GM19025 (cell line): ENCODE data around the gene PPFIA1.
"Not testable (repeated sequence)": the region's sequence is repeated elsewhere in the genome, so short reads cannot be mapped to it uniquely, and the experiment has no call there.

Experiments
- ATAC-seq: cut with Tn5 transposase; IDR thresholded peaks from one replicate; pipeline ENCODE4 v1.9.1; 2021; ENCODE audit warnings: mild to moderate bottlenecking, low read depth, moderate library complexity; ENCODE audit not compliant: unreplicated experiment

PPFIA1 gene

DNA sequence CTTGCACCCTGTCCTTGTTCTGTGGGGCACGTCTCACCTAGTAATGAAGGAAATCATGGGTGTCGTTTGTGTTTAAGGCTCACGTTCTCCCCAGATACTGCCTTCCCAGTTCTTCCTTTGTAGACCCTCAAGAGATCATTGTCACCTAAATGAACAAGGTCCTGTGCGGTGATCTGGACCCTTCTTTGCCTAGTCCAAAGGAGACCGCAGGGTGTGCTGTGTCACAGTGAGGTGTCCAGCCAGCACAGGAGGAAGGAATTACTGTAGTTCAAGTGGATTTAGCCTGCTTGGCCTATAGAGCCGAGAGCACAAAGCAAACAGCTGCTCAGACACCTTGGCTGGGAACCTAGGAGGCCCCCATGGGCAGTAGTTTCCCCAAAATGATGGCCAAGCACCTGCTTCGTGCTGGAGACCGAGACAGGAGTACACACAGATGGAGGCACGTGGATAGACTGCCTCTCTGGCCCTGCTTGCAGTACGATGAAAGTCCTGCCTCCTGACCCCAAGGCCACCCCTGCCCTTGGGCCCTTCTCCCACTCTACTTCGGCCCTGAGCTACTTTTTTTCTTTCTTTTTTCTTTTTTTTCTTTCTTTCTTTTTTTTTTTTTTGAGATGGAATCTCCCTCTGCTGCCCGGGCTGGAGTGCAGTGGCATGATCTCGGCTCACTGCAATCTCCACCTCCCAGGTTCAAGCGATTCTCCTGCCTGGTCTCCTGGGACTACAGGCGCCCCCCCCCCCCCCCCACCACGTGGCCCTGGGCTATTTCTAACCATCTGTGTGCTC lies 19.4 kb upstream of the PPFIA1 start:
- no peak for ATAC-seq

DNA sequence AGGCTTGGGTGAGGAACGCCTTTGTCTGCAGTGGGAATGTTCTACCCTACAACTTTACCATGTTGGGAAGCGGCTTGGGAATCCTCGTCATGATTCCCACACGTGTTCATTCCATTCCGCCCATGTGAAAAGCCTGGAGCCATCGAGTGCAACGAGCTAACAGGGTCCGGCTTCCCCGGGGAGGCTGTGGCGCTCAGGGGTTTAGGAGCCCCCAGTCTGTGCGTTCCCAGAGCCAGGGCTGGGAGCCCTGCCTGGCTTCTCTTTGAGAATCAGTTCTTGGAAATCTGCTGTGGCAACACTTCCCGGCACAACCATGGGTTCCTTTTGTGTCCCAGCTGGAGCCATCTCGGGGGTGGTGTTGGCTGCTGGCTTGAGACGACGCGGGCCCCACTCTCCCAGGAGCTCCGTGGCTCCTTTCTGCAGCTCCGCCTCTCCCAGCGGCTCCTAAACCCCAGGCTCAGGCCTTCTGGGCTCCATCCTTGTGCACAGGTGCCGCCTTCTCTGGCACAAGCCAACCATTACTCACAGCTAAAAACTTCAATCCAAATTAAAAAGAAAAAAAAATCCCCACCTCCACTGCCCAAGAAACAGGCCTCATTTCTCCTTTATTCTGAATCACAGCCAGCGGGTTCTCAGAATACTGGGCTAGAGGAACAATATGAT lies 18.7 kb upstream of the PPFIA1 start:
- ATAC-seq, result no peak

DNA sequence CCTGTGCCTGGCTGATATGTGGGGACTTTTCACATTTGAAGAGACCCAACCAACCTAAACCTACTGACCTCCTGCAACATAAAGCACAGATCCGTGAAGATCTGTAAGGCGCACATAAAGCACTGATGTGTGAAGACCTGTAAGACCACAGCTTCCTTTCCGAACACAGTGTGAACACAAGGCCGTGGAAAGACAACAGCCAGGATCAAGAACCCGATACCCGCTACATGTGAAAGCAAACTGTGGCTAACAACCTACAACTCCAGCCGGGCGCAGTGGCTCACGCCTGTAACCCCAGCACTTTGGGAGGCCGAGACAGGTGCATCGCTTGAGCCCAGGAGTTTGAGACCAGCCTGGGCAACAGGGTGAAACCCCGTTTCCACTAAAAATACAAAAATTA lies 17.6 kb upstream of the PPFIA1 start:
- no peak for ATAC-seq

DNA sequence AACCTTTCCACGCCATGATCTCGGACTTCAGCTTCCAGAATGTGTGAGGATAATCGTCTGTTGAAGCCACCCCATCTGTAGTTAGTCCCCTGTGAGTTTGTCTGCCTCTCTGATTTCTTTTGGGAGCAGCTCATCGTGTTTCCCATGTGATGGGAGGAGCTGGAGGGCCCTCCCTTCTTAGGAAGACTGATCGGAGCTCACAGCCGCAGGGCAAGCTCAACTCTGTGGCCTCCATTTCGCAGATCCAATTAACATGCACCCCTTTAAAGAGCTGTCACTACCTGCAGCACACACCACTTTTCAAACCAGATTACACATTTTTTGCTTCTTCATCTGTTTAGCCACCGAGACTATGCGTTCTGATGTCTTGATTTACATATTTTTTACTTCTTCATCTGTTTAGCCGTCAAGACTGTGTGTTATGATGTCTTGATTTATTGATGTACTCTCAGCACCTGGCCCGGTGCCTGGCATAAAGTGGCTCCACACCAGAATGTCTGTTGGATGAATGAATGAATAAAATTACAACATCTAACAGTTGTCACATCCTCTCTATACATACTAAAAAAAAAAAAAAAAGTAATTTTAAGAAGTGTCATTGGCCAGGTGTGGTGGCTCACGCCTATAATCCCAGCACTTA lies 14.9 kb upstream of the PPFIA1 start:
- ATAC-seq, result no peak

DNA sequence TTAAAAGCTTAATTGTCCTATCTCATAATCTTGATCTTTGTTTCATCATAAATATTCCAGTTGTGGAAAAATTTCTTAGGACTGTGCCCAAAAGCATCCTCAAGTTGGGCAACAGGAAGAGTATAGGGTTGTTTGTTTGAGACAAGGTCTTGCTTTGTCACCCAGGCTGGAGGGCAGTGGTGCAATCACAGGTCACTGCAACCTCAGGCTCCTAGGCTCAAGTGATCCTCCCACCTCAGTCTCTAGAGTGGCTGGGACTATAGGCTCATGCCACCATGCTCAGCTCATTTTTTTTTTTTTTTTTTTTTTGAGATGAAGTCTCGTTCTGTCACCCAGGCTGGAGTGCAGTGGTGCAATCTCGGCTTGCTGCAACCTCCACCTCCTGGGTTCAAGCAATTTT lies 11.4 kb upstream of the PPFIA1 start:
- not testable (repeated sequence) for ATAC-seq

DNA sequence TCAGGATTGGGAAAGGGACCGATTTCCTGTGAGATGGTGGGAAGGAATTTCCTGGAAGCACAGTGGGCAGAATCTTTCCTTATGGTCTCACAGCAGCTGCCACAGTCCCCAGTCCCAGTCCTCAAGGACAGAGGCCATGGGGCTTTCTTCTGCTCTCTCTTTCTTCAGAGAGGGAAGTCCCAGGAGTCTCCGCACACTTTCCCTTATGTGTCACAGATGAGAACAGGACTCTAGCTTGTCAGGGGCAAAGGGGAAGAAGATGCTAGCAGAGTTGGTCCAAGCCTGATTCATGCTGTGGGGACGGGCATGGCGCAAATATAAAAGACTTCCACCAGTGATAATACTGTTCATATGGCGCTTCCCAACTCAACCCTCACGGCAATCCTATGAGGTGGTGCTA lies 7.5 kb upstream of the PPFIA1 start:
- ATAC-seq, result no peak

DNA sequence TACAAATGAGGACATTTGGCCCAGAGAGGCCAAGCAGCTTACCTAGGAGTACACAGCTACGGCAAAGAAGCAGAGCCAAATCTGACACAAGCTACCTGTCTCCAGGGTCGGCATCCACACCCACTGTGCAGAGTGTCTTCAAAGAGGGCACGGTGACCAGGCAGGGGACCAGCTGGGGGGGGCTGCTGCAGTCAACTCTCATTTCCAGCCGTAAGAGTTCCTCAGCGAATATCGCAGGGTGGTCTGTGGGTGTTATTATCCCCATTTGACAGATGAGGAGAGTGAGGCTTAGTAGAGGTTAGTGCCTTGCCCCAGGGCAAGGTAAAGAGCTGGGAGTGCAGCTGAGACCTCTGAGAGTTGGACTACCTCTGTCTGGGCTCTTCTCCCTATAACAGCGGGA lies 7.1 kb upstream of the PPFIA1 start:
- no peak for ATAC-seq

DNA sequence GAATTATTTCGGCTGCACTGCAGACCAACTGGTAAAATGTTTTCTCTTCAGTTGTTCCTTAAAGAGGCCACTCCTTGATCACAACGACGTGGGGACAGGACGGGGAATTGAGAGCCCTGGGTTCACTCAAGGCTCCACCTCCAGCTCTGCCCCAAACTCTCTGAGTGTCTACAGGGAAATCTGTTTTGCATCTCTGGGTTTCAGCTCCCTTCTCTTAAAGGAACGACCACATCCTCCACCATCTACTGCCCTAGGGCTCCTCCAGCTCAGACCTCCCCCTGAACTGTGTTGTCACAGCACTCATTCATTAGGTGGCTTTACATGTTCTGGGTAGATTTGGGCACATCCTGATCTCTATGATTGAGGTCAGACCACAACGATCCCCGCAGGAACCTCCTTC lies 5.1 kb upstream of the PPFIA1 start:
- no peak for ATAC-seq

DNA sequence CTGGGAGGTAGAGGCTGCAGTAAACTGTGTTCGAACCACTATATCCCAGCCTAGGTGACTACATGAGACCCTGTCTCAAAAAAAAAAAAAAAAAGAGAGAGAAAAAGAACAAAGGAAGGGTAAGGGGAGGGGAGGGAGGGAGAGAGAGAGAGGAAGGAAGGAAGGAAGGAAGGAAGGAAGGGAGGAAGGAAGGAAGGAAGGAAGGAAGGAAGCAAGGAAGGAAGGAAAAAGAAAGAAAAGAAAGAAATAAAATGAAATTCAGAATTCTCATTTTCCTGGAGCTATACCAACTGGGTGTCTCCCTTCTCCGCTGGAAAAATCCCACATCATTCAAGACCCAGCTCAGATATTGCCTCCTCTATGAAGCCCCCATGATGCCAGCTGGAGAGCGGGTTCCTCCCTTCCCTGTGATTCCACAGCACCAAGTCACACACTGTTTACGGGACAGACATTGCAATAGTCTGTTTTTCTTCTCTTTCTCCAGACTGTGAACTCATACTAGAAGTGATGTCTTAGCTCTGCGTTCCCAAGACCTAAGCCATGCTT lies 3.0 kb upstream of the PPFIA1 start:
- ATAC-seq, result no peak

DNA sequence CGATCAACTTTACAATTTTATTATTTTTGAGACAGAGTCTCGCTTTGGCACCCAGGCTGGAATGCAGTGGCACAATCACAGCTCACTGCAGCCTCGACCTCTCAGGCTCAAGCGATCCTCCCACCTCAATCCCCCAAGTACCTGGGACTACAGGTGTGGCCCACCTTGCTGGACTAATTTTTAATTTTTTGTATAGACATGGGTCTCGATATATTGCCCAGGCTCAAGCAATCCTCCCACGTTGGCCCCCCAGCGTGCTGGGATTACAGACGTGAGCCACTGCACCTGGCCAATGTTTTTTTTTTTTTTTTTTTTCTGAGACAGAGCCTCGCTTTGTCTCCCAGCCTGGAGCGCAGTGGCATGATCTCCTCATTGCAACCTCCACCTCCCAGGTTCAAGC lies 2.0 kb upstream of the PPFIA1 start:
- ATAC-seq, result no peak

DNA sequence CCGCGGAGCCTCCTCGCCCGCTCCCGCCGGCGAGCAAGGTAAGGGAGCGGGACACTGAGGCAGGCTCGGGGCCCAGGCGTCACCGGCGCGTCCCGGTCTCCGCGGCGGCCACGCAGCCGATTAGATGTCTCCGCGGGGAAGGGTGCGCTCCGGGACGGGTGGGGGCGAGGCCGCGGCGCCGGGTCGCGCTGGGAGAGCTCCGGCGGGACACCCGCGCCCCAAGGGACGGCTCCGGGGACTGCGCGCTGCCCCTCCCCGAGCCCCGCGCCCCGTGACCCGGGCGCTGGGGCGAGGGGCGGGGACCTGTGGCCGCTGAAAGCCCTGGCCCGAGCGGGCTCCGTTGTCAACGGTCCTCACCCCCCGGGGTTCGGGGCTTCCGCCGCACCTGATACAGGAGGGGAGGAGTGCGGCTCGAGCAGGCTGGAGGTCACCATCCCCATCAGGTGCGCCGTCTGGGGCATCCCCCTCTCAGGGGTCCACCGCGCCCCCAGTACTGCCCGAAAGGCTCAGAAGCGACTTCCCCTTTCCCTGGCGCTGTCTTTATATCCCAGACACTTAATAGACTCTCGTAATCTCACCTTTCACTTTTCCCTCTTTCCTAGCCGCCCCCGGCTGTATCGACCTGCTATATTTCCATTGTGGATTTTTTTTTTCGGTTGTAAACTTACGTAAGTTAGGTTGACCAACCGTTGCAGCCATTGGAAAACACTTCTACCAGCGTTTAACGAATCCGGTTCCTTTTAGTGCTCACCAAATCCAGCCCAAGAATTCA lies 573 bp downstream of the PPFIA1 start:
- ATAC-seq, result peak; percentile 34

DNA sequence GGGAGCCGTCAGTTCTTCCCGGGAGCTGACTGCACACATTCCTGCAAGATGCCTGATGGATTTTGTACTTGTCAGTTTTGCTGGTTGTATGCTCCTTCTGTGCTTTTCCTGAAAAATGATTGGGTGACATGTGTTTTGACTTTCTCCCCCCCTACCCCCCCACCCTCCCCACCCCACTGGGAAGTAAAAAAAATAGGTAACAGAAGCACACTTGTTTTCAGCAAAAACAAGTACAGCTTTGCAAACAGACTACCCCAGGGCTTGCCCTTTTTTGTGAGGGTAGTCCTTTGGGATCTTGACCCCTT lies 1.1 kb downstream of the PPFIA1 start:
- ATAC-seq, result no peak

DNA sequence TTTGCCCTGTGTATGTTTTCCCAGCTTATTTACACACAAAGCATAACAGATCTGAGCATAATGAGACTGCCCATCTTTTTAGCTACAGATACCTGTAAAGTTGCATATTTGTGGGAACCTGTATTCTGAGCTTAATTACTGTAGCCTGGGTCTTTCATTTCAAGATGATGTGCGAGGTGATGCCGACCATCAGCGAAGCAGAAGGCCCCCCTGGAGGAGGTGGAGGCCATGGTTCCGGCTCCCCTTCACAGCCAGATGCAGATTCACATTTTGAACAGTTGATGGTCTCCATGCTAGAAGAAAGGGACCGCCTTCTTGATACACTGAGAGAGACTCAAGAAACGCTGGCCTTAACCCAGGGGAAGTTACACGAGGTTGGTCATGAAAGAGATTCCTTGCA lies 1.5 kb downstream of the PPFIA1 start:
- ATAC-seq, result no peak

DNA sequence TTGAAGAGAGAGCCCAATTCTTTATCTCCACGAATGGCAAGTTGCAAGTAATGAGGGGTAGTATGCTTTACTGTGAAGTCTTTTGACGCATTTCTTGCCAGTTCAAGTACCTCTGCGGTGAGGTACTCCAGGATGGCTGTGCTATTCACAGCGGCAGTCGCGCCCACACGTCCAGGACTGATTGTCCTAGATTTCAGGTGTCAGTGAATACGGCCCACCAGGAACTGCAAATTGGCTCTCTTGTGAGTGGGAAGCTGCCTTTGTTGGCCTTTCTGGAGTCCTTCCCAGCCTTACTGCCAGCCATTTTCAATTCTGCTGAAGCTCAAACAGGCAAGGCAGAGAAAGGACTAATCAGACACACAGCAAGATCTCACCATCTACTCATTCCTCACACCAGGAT lies 8.5 kb downstream of the PPFIA1 start:
- no peak for ATAC-seq

DNA sequence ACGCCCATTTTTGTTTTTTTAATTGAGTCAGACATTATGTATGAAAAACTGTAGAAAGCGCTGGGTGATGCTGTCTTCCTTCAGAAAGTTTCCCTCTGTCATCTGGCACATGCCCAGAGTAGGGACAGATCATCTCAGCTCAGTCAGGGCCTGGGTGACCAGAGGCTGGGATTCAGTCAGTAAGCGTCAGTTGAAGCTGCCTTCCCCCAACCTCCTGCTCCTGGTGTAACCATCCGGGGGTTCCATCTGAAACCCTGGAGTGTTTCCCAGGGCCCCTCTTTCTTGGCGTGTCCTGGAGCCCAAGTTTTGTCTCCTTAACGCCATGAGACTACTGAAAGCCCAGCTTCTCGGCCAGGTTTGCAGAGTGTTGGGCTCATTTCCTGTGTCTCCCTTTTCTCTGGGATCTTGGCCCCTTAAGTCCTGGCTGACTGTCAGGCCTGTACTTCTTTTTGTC lies 10.7 kb downstream of the PPFIA1 start:
- ATAC-seq, result no peak

DNA sequence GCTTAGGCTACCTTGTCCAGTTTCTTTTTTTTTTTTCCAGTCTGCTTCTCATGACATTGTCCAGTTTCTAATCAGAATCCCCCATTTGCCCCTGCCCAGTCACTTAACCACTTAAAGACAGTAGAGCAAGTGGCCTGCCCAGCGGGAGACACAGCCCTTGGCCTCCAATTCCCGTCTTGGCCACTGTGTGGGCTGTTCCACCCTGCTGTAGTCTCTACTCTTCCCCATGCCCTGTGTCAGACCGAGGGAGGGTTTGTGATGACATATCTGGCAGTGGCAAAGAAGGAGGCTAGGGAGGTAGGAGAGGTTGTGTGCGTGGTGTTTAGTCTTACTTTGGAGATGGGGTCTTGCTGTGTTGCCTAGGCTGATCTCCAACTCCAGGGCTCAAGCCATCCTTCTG lies 11.5 kb downstream of the PPFIA1 start:
- ATAC-seq, result no peak

DNA sequence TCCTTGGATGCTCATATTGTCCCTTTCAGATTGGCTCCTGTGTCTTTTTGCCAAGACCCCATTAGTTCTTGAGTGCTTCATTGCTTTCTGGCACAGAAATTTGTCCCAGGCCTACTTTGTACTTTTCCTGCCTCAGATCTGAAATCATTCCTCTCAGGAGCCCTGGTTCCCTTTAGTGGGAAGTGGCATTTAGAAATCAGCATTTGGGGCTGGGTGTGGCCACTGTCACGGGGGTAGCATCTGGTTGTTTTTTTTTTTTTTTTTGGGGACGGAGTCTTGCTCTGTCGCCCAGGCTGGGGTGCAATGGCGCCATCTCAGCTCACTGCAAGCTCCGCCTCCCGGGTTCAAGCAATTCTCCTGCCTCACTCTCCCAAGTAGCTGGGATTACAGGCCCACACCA lies 18.2 kb downstream of the PPFIA1 start:
- no peak for ATAC-seq

DNA sequence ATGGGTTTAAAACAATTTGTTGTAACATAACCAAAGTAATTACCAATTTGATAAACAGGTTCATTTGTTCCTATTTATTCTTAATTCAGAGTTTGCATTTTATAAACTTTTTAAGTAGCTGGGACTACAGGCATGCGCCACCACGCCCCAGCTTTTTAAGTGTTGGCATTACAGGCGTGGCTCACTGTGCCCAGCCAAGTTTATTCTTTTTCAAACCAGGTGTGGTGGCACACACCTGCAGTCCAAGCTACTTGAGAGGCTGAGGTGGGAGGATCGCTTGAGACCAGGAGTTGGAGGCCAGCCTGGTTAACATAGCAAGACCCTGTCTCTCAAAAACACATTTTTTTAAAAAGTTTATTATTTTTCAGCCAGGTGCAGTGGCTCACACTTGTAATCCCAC lies 19.1 kb downstream of the PPFIA1 start:
- ATAC-seq, result no peak

DNA sequence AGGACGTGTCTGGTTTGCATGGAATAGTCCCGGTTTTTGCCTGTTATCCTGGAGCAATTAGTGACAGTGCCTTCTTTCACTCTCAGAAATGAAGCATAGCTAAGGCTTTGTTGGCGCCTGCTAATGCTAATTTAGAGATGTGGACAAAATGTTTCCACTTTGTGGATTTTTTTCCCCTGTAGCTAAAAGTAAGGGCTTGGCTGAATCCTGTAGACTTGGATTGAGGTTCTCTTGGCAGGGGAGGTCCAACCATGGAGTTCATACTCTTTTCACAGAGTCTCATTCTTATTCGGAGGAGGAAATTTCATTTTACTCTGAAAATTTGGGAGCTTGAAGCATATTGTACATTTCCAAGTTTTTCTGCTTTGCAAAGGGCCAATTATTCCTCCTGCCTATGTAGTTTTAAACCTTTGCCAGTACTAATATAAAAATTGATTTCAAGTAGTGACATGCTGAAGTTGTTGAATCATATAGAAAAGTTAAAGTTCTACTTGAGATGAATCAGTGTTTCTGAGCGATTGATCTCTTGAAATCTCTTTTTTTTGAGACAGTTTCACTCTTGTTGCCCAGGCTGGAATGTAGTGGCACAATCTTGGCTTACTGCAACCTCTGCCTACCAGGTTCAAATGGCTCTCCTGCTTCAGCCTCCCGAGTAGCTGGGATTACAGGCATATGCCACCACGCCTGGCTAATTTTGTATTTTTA lies 20.0 kb downstream of the PPFIA1 start:
- no peak for ATAC-seq

DNA sequence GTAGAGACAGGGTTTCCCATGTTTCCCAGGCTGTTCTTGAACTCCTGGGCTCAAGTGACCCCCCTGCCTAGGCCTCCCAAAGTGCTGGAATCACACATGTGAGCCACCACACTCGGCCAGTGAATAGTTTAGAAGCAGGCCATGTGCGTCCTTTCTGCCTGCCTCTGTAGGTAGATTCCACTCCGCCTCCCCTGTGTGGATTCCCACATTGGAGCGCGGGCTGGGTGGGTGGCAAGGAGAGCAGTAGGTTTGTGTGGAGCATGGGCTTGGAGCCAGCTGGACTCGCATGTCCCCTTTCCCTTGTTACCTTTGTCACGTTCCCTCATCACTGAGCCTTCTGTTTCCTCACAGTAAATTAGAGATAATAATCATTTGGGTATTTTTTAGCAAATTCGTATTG lies 21.7 kb downstream of the PPFIA1 start:
- no peak for ATAC-seq
